ENCODE measurements around the gene MCTP2.

The MCTP2 gene

DNA sequence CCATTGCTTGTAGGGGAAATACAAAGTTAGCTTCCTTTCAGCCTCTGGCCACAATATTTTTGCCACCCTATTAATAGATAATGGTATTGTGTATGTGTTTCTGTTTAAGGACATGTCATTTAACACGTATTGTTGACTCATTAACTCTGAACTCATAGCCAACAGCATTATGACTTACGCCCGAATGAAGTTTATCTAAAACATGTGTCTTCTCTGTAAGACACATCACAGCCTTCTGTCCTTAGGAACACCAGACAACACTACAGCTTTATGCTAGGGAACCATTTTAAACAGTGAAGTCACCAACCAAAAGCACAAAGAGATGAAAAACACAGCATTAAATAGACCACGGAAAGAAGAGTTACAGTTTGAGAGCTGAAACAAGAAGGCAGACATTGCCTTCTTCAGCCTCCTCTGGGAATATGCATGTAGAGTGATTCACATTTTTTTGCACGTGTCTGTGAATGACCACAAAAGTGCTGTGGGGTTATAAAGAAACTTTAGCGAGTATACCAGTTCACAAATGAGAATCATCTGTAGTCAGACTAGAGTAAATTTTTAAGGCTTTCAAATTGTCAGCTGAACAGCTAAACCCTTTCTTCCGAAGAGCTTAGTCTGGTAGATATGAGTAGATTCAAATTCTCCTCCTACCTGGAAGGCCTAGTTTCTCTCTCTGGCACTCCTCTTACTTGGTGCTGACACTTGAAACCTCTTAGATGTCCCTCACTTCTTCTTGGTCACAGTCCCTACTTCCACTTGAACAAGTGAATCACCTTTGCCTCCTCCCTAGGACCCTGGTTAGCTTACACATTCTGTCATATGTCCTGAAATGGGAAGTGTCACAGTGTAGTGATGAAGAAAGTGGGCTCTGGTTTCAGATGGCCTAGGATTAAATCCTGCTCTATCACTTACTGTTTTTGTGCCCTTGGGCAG is 32.2 kb downstream of the MCTP2 start:
- no peak for DNase-seq

DNA sequence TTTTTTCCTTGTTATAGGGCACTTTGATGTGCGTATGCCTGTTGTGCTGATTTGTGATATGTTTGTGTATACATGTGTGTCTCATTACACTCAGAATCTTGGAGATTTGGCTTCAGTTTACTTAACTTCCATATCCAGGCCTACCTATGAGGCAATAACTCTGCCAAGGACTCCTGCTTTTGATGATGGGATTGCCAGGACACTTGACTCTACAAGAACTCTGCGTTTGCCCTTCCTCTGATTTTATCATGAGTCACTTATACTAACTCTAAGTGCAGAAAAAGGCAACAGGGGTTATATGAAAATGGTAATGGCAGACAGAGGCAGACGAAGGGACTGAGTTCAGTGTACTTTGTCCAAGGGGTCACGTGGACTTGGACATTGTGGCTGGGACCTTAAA is 33.6 kb downstream of the MCTP2 start:
- DNase-seq, result no peak

- DNase-seq, result no peak
Observed at GRCh38 chr15:94265982-94266381, 34.6 kb downstream of the MCTP2 start.

GRCh38 chr15:94266789-94267188 is 35.4 kb downstream of the MCTP2 start:
- no peak for DNase-seq

- DNase-seq, result no peak
Observed at GRCh38 chr15:94269954-94270353, 38.6 kb downstream of the MCTP2 start.

DNA sequence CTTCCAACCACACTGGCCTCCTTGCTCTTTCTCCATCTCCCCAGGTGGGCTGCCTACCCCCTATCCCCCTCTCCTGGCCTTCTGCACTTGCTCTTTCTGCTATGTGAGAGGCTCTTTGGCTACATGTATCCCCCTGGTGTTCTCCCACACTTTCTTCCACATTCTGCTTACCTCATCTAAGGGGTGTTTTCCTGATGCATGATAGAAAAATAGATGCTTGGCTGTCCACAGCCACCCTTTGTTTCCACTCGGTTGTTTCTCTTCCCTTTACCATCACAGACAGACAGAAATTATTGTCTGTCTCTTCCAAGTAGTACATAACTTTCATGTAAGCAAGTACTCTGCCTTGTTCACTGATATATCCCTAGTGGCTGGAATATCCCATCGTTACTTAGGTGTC is 39.2 kb downstream of the MCTP2 start:
- no peak for DNase-seq

- no peak for DNase-seq
Observed at GRCh38 chr15:94272251-94272898, 41.0 kb downstream of the MCTP2 start.

GRCh38 chr15:94273826-94274225 is 42.5 kb downstream of the MCTP2 start:
- no peak for DNase-seq

GRCh38 chr15:94274745-94275144 is 43.4 kb downstream of the MCTP2 start:
- DNase-seq, result no peak

GRCh38 chr15:94277485-94277884 is 46.1 kb downstream of the MCTP2 start:
- no peak for DNase-seq

- DNase-seq, result no peak
Observed at GRCh38 chr15:94279736-94280135, 48.4 kb downstream of the MCTP2 start.

DNA sequence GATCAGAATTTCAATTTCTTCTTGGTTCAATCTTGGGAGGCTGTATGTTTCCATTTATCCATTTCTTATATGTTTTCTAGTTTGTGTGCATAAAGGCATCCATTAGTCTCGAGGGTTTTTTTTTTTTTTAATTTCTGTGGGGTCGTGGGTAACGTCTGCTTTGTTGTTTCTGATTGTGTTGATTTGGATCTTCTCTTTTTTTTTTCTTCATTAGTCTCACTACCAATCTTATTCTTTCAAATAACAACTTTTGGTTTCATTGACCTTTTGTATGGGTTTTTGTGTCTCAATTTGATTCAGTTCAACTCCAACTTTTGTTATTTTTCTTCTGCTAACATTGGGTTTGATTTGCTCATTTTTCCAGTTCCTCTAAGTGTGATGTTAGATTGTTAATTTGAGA is 48.9 kb downstream of the MCTP2 start:
- no peak for DNase-seq

- no peak for DNase-seq
Observed at GRCh38 chr15:94282269-94283250, 51.2 kb downstream of the MCTP2 start.

DNA sequence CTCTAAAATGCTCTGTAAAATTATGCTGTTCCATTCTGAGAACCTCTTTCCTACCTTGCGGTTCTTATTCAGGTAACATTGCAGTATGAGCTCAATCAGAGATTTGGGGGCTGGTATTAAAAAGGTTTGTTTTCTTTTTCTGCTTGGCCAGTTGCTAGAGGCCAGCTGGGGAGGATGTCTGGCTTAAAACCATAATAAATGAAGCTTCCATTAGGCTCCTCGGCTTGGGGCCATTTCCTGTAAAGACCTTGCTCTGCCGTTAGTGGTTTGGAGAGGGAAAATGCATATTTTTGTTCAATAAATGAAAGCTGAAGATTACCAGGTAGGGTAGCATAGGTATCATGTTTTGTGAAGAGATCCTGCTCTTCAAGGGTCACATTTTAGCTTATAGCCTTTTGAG is 55.2 kb downstream of the MCTP2 start:
- DNase-seq, result no peak

DNA sequence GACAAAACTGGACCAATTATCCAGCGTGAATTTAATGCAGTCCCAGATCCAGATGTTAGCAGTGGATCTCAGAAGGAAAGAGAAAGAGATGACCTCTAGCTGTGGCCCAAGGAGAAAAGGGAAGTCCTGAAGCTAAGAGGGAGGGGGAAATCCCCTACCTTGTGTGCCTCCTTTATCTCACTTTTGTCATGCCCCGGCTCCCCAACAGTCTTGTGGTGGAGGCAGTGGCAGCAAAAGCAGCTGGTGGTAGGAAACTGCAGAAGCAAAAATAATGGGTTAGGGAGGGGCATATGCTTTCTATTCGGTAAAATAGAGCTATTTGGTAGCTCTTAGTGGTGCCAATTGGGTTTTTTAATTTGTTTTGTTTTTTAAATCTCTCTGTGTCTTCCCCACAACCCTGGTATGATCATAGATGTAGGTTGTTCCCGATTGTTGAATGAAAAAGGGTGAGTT is 56.5 kb downstream of the MCTP2 start:
- DNase-seq, result no peak

DNA sequence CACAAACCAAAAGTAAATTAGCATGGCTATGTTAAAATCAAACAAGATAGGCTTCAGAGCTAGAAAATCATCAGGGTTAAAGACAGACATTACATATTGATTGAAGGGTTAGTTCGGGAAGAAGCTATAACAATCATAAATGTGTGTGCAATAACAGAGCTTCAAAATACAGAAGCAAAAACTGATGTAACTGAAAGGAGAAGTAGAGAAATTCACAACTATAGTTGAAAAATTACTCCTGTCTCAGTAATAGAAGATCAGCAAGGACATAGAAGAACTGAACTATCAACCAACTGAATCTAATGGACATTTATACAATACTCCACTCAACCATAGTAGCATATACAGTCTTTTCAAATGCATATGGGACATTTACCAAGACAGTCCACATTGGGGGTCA is 59.4 kb downstream of the MCTP2 start:
- no peak for DNase-seq

DNA sequence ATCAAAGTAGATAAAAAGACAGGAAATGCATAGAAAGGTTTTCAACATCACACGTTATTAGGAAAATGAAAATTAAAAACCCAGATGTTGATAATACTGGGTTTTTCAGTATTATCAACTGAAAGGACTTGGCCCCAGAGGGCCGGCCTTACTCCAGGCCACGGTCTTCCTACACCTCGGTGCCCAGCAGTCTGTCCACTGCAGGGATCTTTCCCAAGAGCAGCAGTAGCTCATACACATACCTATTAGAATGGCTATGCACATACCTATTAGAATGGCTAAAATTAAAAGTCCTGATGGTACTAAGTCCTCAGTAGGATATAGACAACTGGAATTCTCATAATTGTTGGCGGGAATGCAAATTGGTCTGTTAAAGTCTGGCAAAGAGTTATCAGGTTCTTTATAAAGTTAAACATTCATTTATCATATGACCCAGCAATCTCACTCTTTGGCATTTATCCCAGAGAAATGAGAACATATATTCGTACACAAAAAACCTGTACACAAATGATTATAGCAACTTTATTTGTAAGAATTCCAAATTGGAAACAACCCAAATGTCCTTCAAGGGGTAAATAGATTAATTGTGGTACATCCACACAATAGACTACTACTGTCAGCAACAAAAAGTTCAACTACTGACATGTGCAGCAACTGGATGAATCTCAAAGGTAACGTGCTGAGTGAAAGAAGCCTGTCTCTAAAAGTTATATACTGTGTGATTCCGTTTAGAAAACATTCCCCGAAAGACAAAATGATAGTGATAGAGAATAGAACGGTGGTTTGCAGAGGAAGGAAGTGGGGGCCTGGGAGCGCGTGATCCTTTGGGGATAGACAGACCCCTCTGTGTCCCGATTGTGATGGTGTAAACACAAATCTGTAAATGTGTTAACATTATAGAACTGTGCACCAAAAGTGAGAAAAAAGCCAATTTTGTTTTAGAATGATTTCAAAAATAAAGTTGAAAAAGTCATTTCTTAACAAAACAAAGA is 62.3 kb downstream of the MCTP2 start:
- DNase-seq, result no peak

DNA sequence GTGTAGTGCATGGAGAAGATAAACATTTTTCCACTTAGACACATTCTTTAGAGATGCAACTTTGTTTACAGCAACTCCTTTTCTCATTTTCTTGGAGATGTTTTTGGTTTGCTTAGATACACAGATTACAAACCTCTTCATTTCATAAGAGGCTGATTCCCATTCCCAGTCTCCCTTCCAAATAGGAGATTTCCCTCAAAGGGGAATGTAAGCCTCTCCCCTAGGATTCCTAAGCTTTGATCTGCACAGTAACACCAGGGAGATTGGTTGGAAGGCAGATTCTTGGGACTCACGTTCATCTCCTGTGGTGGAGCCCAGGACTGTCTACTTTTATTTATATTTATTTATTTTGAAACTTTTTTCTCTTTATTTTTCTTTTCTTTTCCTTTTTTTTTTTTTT is 63.2 kb downstream of the MCTP2 start:
- no peak for DNase-seq

GRCh38 chr15:94295275-94295674 is 63.9 kb downstream of the MCTP2 start:
- no peak for DNase-seq

DNA sequence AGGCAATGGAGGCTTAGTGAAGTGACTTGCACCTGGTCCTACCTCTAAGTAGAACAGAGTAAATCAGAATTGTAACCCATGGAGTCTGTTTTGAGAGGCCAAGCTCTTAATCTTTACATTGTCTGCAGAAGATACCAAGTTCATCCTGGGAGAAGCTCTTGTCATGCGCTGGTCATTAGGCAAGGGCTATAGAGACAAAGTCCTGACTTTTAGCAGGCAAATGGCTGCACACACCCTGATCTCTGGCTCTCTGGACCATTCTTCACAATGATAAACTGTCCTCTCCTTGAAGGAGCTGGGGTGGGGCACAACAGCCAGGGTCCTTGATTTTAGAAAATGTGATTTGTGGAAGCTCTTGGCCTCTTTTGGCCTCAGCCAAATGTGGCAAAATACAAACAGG is 65.4 kb downstream of the MCTP2 start:
- no peak for DNase-seq

GRCh38 chr15:94297558-94297957 is 66.2 kb downstream of the MCTP2 start:
- DNase-seq, result no peak

DNA sequence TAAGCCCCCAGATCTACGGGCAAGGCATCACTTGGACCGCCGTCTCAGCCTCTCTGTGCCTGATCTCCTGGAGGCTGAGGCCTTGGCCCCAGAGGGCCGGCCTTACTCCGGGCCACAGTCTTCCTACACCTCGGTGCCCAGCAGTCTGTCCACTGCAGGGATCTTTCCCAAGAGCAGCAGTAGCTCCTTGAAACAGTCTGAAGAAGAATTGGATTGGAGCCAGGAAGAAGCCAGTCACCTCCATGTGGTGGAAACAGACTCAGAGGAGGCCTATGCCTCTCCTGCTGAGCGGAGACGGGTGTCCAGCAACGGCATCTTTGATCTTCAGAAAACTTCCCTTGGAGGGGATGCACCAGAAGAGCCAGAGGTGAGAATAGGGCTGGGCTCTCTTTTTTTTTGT is 67.0 kb downstream of the MCTP2 start:
- no peak for DNase-seq

Data from DMS79 treated with DMSO at 0.1 percent for 48 hours (cell line).